Left lung (tissue), 10 donors: Measurements from ENCODE around the gene CCDC17. TPM values are rescaled to one million over a fixed set of nuclear protein-coding genes. Genes with fewer than 3 reads are reported as not detected.
"Not testable (repeated sequence)": the region's sequence is repeated elsewhere in the genome, so short reads cannot be mapped to it uniquely, and the experiment has no call there.

Source experiments
- ATAC-seq: fragments of 200-7000 bp; cut with Tn5 transposase; one replicate; pipeline ENCODE4 v1.9.1; 2020; ENCODE audit warnings: moderate library complexity
- DNase-seq, 4 donors: peaks; one replicate each; pipeline ENCODE4 v3.0.0-alpha.2; 2013 to 2020
- H3K27ac ChIP-seq, 2 donors: fragments of 200-600 bp; sonication (generic) in 1 of 2; one replicate each; pipeline versions ENCODE4 v1.5.0 to v1.8.0; 2020 to 2021
- H3K27me3 ChIP-seq, 2 donors: fragments of 200-600 bp; sonication (generic) in 1 of 2; one replicate each; pipeline versions ENCODE4 v1.5.0 to v1.8.0; 2020 to 2021
- H3K36me3 ChIP-seq, 2 donors: fragments of 200-600 bp; sonication (generic) in 1 of 2; one replicate each; pipeline versions ENCODE4 v1.5.0 to v1.8.0; 2020 to 2021
- H3K4me1 ChIP-seq, 2 donors: fragments of 200-600 bp; one replicate each; pipeline ENCODE4 v1.8.0; 2021
- H3K4me3 ChIP-seq, 2 donors: fragments of 200-600 bp; sonication (generic) in 1 of 2; one replicate each; pipeline versions ENCODE4 v1.5.0 to v1.8.0; 2020 to 2021; ENCODE audit warnings: mild to moderate bottlenecking in 1 of 2
- H3K9me3 ChIP-seq, 2 donors: fragments of 200-600 bp; sonication (generic) in 1 of 2; one replicate each; pipeline versions ENCODE4 v1.5.0 to v1.8.0; 2020 to 2021
- CTCF ChIP-seq, 2 donors: fragments of 200-600 bp; sonication (generic) in 1 of 2; IDR thresholded peaks; one replicate each; pipeline versions ENCODE4 v1.5.0 to v1.8.0; 2021; ENCODE audit warnings: antibody characterized with exemption in 2 of 2
- intact Hi-C, 2 donors: fragments of 100-400 bp; cut with DNase I; formaldehyde crosslinking; loops; one replicate each; pipeline versions ENCODE4 v1.11.2 to v1.14.2; 2022
- polyA plus RNA-seq, 6 donors: library from polyadenylated mRNA; unstranded; fragments of 120-200 nt; gene quantifications; one replicate each; pipeline ENCODE4 v1.2.1, GENCODE V29; 2013; ENCODE audit not compliant: insufficient read length in 6 of 6
- total RNA-seq, 2 donors: library from RNA; stranded (reverse); fragmentation: NEBNext Ultra II Directional; extraction: Animal tissue kit (Norgen Biotek cat#: 25700); gene quantifications; one replicate each; pipeline ENCODE4 v1.2.1, GENCODE V29; 2021
- donor health status: DM: no; HTN: yes; CAD: no.
- donor health status: DM: no; HTN: no; CAD: no.

The CCDC17 gene
- total and polyA plus RNA-seq, 8 donors = 0.70 to 16.2 (median 6.1) TPM

GRCh38 chr1:45604239-45604638, 19.6 kb downstream of the CCDC17 start:
- Histone ChIP-seq H3K27ac (no peak overlapping the region), H3K36me3 (peaks cover 0 to 50% of the 10 kb centered on the region in 2 donors), H3K4me3 (no peak overlapping the region), H3K27me3 (no peaks in the 10 kb centered on the region), H3K9me3 (no peaks in the 10 kb centered on the region), H3K4me1 (peaks cover 0 to 23% of the 10 kb centered on the region in 2 donors)
- no peak for ATAC-seq
- TF ChIP-seq CTCF (IDR thresholded peaks at IDR 0.05) = no peak
- intact Hi-C loops = no loop called here
- DNase-seq = no peak

GRCh38 chr1:45596765-45597164, 27.1 kb downstream of the CCDC17 start:
- H3K27me3 ChIP-seq, intact Hi-C loops, H3K4me3 ChIP-seq, DNase-seq, H3K9me3 ChIP-seq, H3K4me1 ChIP-seq, H3K27ac ChIP-seq, ATAC-seq: not testable (repeated sequence)
- peaks cover 0 to 65% of the 10 kb centered on the region in 2 donors for H3K36me3 ChIP-seq

GRCh38 chr1:45594412-45594811, 29.4 kb downstream of the CCDC17 start:
- Histone ChIP-seq H3K4me1 (peaks cover 8 to 9% of the 10 kb centered on the region in 2 donors), H3K9me3 (no peaks in the 10 kb centered on the region), H3K27me3 (no peaks in the 10 kb centered on the region), H3K36me3 (peaks cover 0 to 68% of the 10 kb centered on the region in 2 donors), H3K27ac (no peak overlapping the region), H3K4me3 (no peak overlapping the region)
- ATAC-seq = no peak
- intact Hi-C loops = no loop called here
- DNase-seq = no peak
- TF ChIP-seq CTCF (IDR thresholded peaks at IDR 0.05) = no peak

GRCh38 chr1:45589861-45590260, 34.0 kb downstream of the CCDC17 start:
- Histone ChIP-seq H3K36me3 (peaks cover 0 to 35% of the 10 kb centered on the region in 2 donors), H3K27me3 (no peaks in the 10 kb centered on the region), H3K9me3 (no peaks in the 10 kb centered on the region), H3K4me3 (no peak overlapping the region), H3K4me1 (peaks cover 16 to 33% of the 10 kb centered on the region in 2 donors), H3K27ac (no peak overlapping the region)
- no peak for TF ChIP-seq CTCF (IDR thresholded peaks at IDR 0.05)
- intact Hi-C loops = no loop called here
- ATAC-seq (peak; percentile 34), DNase-seq (no peak)

GRCh38 chr1:45586769-45587168, 37.1 kb downstream of the CCDC17 start:
- intact Hi-C loops = no loop called here
- Histone ChIP-seq H3K4me3 (peak overlapping the region in 1 of 2 donors; percentile 24), H3K9me3 (no peaks in the 10 kb centered on the region), H3K27me3 (no peaks in the 10 kb centered on the region), H3K27ac (peak overlapping the region in 1 of 2 donors; percentile 45), H3K4me1 (peaks cover 16 to 48% of the 10 kb centered on the region in 2 donors), H3K36me3 (peaks cover 0 to 8% of the 10 kb centered on the region in 2 donors)
- DNase-seq (no peak), ATAC-seq (no peak)
- TF ChIP-seq CTCF (IDR thresholded peaks at IDR 0.05) = no peak

- Histone ChIP-seq H3K36me3 (no peaks in the 10 kb centered on the region), H3K9me3 (no peaks in the 10 kb centered on the region), H3K4me1 (peaks cover 13 to 44% of the 10 kb centered on the region in 2 donors), H3K27me3 (no peaks in the 10 kb centered on the region), H3K4me3 (peak overlapping the region in 1 of 2 donors; percentile 100), H3K27ac (peak overlapping the region in 1 of 2 donors; percentile 93)
- ATAC-seq = no peak
- no peak for TF ChIP-seq CTCF (IDR thresholded peaks at IDR 0.05)
- no peak for DNase-seq
- intact Hi-C loops = no loop called here
Observed at GRCh38 chr1:45585496-45586075, 38.3 kb downstream of the CCDC17 start.
